Stimulated activated CD4-positive, alpha-beta T cell treated with anti-CD3 and anti-CD28 coated beads, Interleukin-4, amount 100 ng/mL, for 1 hour (primary cell): ENCODE measurements around the gene NKD1.

Experiments
- DNase-seq: peaks from one replicate; pipeline ENCODE4 v3.0.0-alpha.2; 2020

Gene NKD1

DNA sequence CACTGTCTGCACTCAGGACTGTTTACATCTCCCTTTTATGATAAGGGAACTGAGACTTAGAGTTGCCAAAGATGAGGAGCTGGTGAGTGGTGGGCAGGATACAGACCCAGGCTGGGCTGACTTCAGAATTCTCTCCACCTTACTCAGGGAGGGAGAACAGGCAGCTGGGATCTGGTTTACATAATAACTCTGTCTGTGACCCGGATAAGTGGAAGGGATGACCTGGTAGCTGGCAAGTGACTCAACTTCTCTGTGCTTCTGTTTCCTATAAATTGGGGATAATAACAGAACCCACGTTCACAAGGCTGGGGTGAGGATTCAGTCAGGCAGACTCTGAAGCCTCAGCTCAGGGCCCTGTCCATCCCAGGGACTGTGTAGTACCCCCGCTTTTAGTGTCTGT is 130.3 kb downstream of the NKD1 start:
- DNase-seq: no peak

DNA sequence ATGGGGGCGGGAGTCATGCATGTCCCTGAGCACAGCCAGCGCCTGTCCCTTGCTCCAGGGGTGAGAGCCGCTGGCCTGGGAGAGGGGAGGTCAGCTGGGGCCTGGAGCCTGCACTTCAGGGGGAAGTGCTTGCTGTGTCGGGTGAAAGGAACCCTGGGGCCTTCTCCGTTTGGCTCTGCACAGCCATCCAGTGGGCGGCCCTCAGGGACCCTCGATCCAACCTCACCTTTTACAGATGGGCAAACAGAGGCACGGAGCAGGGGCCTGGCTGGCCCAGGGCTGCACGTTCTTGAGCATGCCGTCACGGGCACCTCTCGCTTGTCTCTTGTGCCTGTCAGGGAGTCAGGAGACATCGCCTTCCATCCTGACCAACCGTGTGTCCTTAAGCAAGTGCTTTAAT is 131.1 kb downstream of the NKD1 start:
- DNase-seq: no peak

DNA sequence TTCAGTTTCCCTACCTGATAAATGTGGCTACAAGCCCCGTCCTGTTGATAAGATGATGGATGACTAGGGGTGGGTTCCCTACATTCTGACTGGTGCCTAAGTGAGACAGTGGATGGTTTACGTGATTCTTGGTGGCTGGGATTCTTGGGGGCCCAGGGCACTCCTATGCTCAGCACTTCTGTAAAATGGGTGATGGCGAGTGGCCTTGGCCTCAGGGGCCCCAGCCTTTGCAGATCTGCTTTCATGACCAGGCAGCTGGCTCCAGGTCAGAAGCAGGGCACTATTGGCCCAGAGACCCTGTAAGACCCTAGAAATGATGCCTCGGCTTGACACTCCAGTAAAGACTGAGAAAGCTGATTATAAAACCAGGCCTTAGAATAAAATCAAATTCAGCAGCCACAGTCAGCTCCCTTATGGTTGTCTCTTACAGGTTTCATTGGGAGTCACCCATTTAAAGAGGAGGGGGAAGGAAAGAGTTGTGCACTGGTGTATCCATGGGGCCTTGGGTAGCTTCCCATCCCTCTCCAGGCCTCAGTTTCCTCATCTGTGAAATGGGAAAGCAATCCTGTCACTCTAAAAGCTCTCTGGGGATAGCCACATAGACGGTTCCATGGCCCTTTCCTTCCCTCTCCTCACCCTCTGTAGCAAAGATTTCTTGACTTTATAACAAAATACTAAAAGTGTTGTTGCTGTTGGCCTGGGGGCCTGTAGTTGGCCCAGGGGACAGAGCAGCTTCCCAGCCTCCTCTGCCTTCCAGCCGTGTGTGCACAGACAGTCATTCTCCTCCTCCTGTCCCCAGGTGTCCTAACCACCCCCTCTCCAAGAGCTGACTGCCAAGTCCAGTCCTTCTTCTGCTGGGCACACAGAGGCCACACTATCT is 131.7 kb downstream of the NKD1 start:
- DNase-seq: no peak

- no peak for DNase-seq
Observed at GRCh38 chr16:50680556-50680893, 132.3 kb downstream of the NKD1 start.

- peak; percentile 54 for DNase-seq
Observed at GRCh38 chr16:50681021-50681885, 133.1 kb downstream of the NKD1 start, which contains the start of gene SNX20. Gene SNX20, minus strand, starts transcription at chr16:50681312. Its CDS starts 3,786 bp downstream, at chr16:50677526.

- DNase-seq: peak; percentile 27
Observed at GRCh38 chr16:50683689-50684374, 135.6 kb downstream of the NKD1 start.

GRCh38 chr16:50684823-50685461 is 136.7 kb downstream of the NKD1 start:
- peak; percentile 49 for DNase-seq

DNA sequence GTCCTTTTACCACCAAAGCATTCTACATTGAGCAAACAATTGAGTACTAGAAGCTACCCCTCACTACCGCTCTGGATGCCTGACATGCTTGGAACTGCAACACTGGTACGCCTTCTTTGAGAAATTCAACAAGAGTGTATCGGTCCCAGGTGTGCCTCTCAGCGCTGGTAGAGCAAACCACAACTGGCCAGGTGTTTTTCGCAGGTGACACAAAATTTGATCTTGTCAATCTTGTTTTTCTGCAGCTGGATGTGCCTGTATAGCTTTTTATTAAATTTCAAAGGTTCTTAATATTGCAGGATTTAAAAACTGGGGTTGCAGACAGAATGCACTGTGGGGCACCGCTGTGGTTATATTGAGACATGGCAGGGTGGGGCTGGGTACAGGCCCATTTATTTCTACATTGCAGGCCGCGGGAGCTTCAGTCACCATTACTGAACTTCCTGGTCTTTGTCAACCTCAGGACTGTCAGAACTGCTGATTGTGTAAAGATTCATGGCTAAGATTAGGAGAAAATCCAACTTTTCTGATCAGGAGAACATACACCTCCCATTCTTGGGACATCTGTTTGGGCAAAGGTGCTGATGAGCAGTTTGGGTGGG is 137.4 kb downstream of the NKD1 start:
- DNase-seq: no peak

GRCh38 chr16:50688083-50688482 is 139.9 kb downstream of the NKD1 start:
- no peak for DNase-seq

- DNase-seq: no peak
Observed at GRCh38 chr16:50688867-50689266, 140.7 kb downstream of the NKD1 start.

DNA sequence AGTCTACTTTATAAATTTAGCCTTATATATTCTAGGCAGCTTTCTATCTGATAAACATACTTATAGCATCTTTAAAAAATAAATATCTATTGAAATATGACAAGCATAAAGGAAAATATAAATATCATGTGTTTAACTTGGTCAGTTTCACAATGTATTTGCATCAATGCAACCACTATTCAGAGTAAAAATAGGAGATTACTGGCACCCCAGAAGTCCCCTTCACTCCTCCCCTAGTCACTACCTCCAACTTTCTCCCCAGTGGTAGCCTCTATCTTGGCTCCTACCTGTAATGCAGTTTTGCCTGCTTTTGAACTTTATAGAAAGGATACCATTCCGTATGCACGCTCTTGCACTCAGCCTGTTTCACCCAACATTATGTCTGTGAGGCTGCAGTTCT is 142.0 kb downstream of the NKD1 start:
- DNase-seq: no peak

DNA sequence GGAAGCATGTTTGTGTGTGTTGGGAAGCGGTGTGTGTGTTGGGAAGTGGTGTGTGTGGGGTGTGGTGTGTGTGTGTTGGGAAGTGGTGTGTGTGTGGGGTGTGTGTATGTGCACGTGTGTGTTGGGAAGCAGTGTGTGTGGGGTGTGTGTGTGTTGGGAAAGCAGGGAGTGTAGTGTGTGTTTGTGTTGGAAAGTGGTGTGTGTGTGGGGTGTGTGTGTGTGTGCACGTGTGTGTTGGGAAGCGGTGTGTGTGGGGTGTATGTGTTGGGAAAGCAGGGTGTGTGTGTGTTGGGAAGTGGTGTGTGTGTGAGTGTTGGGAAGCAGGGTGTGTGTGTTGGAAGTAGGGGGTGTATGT is 144.4 kb downstream of the NKD1 start:
- DNase-seq: no peak

GRCh38 chr16:50692999-50693781 is 145.0 kb downstream of the NKD1 start, which contains the start of gene NOD2:
Gene NOD2, plus strand, starts transcription at chr16:50693606. Its CDS starts 5,890 bp downstream, at chr16:50699496.
- peak; percentile 44 for DNase-seq

GRCh38 chr16:50694206-50694605 is 146.0 kb downstream of the NKD1 start:
- DNase-seq: no peak

DNA sequence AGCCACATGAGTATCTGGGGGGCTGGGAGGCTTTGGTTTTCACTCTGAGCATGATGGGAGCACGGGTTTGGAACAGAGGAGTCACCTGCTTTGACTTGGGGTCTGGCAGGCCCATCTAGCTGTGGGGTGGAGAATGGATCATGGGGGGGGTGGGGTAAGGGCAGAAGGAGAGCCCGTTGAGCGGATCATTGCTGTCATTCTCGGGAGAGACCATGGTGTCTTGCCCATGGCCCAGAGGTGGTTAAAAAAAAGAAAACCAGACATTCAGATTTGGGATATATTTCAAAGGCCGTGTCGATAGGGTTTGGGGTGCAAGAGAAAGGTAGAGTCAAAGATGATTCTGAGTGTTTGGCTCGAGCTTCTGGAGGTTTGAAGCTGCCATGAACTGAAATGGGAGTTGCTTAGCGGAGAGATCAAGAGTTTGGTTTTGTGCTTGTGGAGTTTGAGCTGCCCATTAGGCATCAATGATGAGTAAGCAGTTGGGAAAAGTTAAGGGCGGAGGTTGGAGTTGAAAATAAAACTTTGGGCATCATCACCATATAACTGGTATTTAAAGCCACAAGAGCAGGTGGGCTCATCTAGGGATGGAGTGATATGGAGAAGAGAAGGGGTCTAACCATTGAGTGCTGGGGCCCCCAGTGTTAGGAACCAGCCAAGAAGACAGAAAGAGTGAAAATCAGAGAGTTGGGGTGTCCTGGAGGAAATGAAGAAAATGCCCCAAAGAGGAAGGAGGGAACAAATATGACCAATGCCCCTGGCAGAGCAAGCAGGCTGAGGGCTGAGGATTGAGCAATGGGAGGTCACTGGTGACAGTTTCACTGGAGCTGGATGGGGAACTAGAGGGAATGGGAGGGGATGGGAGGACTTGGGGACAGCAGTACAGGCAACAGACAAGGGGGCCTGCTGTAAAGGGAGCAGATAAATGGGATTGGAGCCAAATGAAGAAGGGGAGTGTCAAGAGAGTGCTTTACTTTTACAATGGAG is 147.1 kb downstream of the NKD1 start:
- no peak for DNase-seq

DNA sequence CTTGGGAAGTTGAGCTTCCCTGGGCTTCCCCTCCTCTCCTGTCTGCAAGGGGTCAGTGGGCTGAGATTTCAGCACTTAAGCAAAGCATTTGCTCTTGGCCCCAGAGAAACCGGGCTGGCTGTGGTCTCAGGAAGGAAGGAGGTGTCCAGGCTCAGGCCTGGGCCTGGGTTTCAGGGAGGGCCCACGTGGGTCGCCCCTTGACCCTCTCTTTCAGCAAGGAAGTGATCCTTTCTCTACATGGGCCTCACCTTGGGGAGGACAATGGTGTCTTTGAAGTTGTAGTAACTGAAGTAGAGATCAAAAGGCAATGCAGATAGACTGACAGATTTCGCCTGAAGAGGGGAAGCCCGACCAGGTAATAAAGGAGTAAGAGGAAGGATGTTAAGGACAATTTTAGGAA is 147.9 kb downstream of the NKD1 start:
- DNase-seq: no peak

DNA sequence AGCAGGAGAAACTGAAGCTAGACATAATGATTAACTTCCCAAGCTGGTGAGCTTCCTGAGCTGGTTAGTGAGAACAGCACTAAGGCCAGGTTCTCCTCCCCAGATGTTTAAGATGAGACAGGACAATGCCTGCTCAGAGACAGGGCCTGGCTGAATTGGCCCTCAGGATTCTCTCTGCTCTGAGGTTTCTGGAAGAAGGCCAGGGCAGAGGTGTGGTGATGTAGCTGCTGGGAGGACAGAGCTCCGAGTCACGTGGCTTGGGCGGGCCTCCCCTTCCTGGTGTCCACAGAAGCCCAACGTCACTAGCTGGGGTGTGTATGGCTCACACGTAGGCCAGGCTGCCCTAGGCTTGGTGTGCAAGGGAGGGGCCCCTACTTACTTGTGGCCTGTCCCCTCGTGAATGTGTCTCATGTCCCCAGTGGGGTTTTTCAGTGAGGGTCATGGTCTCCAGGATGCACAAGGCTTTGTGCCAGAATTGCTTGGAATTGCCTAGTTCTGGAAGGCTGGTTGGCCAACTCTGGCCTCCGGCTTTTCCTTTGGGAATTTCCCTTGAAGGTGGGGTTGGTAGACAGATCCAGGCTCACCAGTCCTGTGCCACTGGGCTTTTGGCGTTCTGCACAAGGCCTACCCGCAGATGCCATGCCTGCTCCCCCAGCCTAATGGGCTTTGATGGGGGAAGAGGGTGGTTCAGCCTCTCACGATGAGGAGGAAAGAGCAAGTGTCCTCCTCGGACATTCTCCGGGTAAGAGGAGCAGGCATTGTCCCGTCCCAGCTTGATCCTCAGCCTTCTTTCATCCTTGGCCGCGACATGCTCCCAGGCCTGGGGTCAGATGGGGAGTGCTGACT is 148.6 kb downstream of the NKD1 start:
- peak; percentile 46 for DNase-seq

GRCh38 chr16:50697421-50697715 is 149.2 kb downstream of the NKD1 start:
- no peak for DNase-seq
